Lung (tissue), 12 donors: Measurements from ENCODE around the gene UBAP1L. TPM values are rescaled to one million over a fixed set of nuclear protein-coding genes. Genes with fewer than 3 reads are reported as not detected.

Experiments used
- ATAC-seq: fragments of 200-7000 bp; cut with Tn5 transposase; one replicate; pipeline ENCODE4 v1.9.1; 2020; ENCODE audit warnings: moderate number of reproducible peaks; ENCODE audit not compliant: insufficient read depth, low FRiP score
- DNase-seq, 3 donors: peaks; one replicate each; pipeline ENCODE4 v3.0.0-alpha.2; 2013 to 2017
- H3K27ac ChIP-seq, 2 donors: one replicate each; pipeline ENCODE4 v1.5.1; 2013; ENCODE audit warnings: mild to moderate bottlenecking in 2 of 2, moderate library complexity in 2 of 2, control low read depth in 1 of 2, inconsistent platforms in 1 of 2, low read depth in 1 of 2, low read length in 1 of 2
- H3K27me3 ChIP-seq, 3 donors: one replicate each; pipeline ENCODE4 v1.5.1; 2013; ENCODE audit warnings: low read length in 2 of 3; ENCODE audit not compliant: control insufficient read depth in 3 of 3, insufficient read depth in 3 of 3
- H3K36me3 ChIP-seq, 4 donors: one replicate each; pipeline ENCODE4 v1.5.1; 2013; ENCODE audit warnings: low read length in 4 of 4, mild to moderate bottlenecking in 1 of 4, moderate library complexity in 1 of 4; ENCODE audit not compliant: control insufficient read depth in 4 of 4, insufficient read depth in 4 of 4
- H3K4me1 ChIP-seq, 5 donors: one replicate each; pipeline ENCODE4 v1.5.1; 2013; ENCODE audit warnings: low read length in 5 of 5, mild to moderate bottlenecking in 2 of 5, moderate library complexity in 1 of 5; ENCODE audit not compliant: control insufficient read depth in 5 of 5, insufficient read depth in 5 of 5
- H3K4me3 ChIP-seq: one replicate; pipeline ENCODE4 v1.5.1; 2013; ENCODE audit warnings: mild to moderate bottlenecking, control low read depth, moderate library complexity
- H3K9ac ChIP-seq, 2 donors: one replicate each; pipeline ENCODE4 v1.5.1; 2013; ENCODE audit warnings: low read length in 2 of 2, control low read depth in 1 of 2; ENCODE audit not compliant: insufficient read depth in 1 of 2
- H3K9me3 ChIP-seq, 4 donors: one replicate each; pipeline ENCODE4 v1.5.1; 2013; ENCODE audit warnings: low read length in 3 of 4, mild to moderate bottlenecking in 1 of 4, moderate library complexity in 1 of 4; ENCODE audit not compliant: control insufficient read depth in 4 of 4, insufficient read depth in 3 of 4
- CTCF ChIP-seq: IDR thresholded peaks from 2 replicates; pipeline ENCODE4 v1.5.1; 2012; ENCODE audit warnings: mild to moderate bottlenecking; ENCODE audit errors: control extremely low read depth, extremely low read depth
- WGBS, 2 donors: extraction: QIAGEN DNeasy Blood & Tissue Kit; methylation state at CpG; one replicate each; pipeline ENCODE4 v1.1.7; 2013; 5-methylcytosine and 5-hydroxymethylcytosine counted together
- polyA plus RNA-seq, 2 donors: library from polyadenylated mRNA; stranded (reverse); fragments of 200-250 nt; gene quantifications; one replicate each; pipeline ENCODE4 v1.2.1, GENCODE V29; 2013
- total RNA-seq, 2 donors: library from RNA; depleted of rRNA in 1 of 2; stranded (reverse); fragments of >200 nt in 1 of 2; gene quantifications; one replicate each; pipeline ENCODE4 v1.2.1, GENCODE V29; 2014 to 2021
- donor health status: control.
- donor health status: control.
- donor health status: Bipolar disorder and iron deficiency.
- donor health status: healthy.
- donor health status: DM: yes; HTN: yes; CAD: no.

Gene UBAP1L
- total and polyA plus RNA-seq, 4 donors, result 0.96 to 5.4 (median 3.4) TPM

- Histone ChIP-seq H3K4me1 (peaks cover 0 to 53% (median 8%) of the 10 kb centered on the region in 5 donors), H3K27me3 (no peaks in the 10 kb centered on the region), H3K36me3 (peaks cover 0 to 79% (median 36%) of the 10 kb centered on the region in 4 donors), H3K27ac (peak overlapping the region in 1 of 2 donors; percentile 2), H3K4me3 (no peak overlapping the region), H3K9ac (no peak overlapping the region), H3K9me3 (no peaks in the 10 kb centered on the region)
- TF ChIP-seq CTCF, result no peak
- ATAC-seq, result no peak
- no peak for DNase-seq
- WGBS, 2 donors, result 70 to 77% methylated on average over 9 of the region's 9 CpGs
These were observed 58.9 kb downstream of the UBAP1L start for GRCh38 chr15:65056106-65056505.

GRCh38 chr15:65055201-65055870 lies 59.7 kb downstream of the UBAP1L start:
- H3K9me3 ChIP-seq, result no peaks in the 10 kb centered on the region
- TF ChIP-seq CTCF, result no peak
- 40 to 41% methylated on average over 6 of the region's 6 CpGs for WGBS, 2 donors
- no peaks in the 10 kb centered on the region for H3K27me3 ChIP-seq
- H3K4me3 ChIP-seq, result no peak overlapping the region
- peak overlapping the region in 1 of 2 donors; percentile 2 for H3K27ac ChIP-seq
- DNase-seq (no peak), ATAC-seq (no peak)
- no peak overlapping the region for H3K9ac ChIP-seq
- H3K36me3 ChIP-seq, result peaks cover 0 to 75% (median 33%) of the 10 kb centered on the region in 4 donors
- H3K4me1 ChIP-seq, result peaks cover 0 to 46% (median 5%) of the 10 kb centered on the region in 5 donors

GRCh38 chr15:65054333-65055200 lies 60.4 kb downstream of the UBAP1L start:
- H3K27ac ChIP-seq, result peak overlapping the region in 1 of 2 donors; percentile 2
- H3K9ac ChIP-seq, result no peak overlapping the region
- no peak for ATAC-seq

More at GRCh38 chr15:65054333-65055200, 60.4 kb downstream of the UBAP1L start:
- WGBS, 2 donors, result 75 to 77% methylated on average over 26 of the region's 26 CpGs
- Histone ChIP-seq H3K36me3 (peaks cover 0 to 74% (median 29%) of the 10 kb centered on the region in 4 donors), H3K27me3 (no peaks in the 10 kb centered on the region), H3K9me3 (no peaks in the 10 kb centered on the region), H3K4me1 (peaks cover 0 to 45% (median 10%) of the 10 kb centered on the region in 5 donors), H3K4me3 (no peak overlapping the region)
- DNase-seq, result peak; percentile 88
- peak; percentile 68 for TF ChIP-seq CTCF
